H9 (cell line): ENCODE measurements around the gene CASP6. TPM values are rescaled to one million over a fixed set of nuclear protein-coding genes. Genes with fewer than 3 reads are reported as not detected.

Source experiments
- DNase-seq: peaks from one replicate; pipeline ENCODE4 v3.0.0-alpha.2; 2017
- H2AFZ ChIP-seq: one replicate; pipeline ENCODE4 v1.6.1; 2013; ENCODE audit warnings: mild to moderate bottlenecking, low read length, control low read depth, moderate library complexity
- H2AK5ac ChIP-seq: 2 replicates; pipeline ENCODE4 v1.6.1; 2013; ENCODE audit warnings: low read length, control low read depth, mixed read lengths; ENCODE audit not compliant: insufficient read length
- H2BK120ac ChIP-seq: one replicate; pipeline ENCODE4 v1.6.1; 2013; ENCODE audit warnings: low read depth, mild to moderate bottlenecking, low read length, control low read depth, inconsistent platforms; ENCODE audit not compliant: poor library complexity, severe bottlenecking
- H2BK12ac ChIP-seq: 2 replicates; pipeline ENCODE4 v1.6.1; 2013; ENCODE audit warnings: low read length, control low read depth, mixed read lengths, low read depth; ENCODE audit not compliant: insufficient read length
- H2BK15ac ChIP-seq: 2 replicates; pipeline ENCODE4 v1.6.1; 2013; ENCODE audit warnings: low read depth, low read length, control low read depth
- H2BK20ac ChIP-seq: one replicate; pipeline ENCODE4 v1.6.1; 2013; ENCODE audit warnings: low read depth, mild to moderate bottlenecking, low read length, control low read depth, inconsistent platforms; ENCODE audit not compliant: poor library complexity, severe bottlenecking
- H2BK5ac ChIP-seq: 2 replicates; pipeline ENCODE4 v1.6.1; 2013; ENCODE audit warnings: low read length, control low read depth, mixed read lengths; ENCODE audit not compliant: insufficient read length
- H3K14ac ChIP-seq: 2 replicates; pipeline ENCODE4 v1.6.1; 2013; ENCODE audit warnings: low read length, control low read depth; ENCODE audit not compliant: insufficient read depth
- H3K18ac ChIP-seq: 2 replicates; pipeline ENCODE4 v1.6.1; 2013; ENCODE audit warnings: low read depth, mild to moderate bottlenecking, mixed read lengths, low read length, control low read depth; ENCODE audit not compliant: insufficient read length
- H3K23ac ChIP-seq: 2 replicates; pipeline ENCODE4 v1.6.1; 2013; ENCODE audit warnings: low read length, control low read depth, mixed read lengths, low read depth; ENCODE audit not compliant: insufficient read length
- H3K23me2 ChIP-seq: 2 replicates; pipeline ENCODE4 v1.6.1; 2013; ENCODE audit warnings: low read depth, mild to moderate bottlenecking, mixed read lengths, low read length, control low read depth; ENCODE audit not compliant: insufficient read length, poor library complexity, severe bottlenecking
- H3K27ac ChIP-seq: 2 replicates; pipeline ENCODE4 v1.5.1; 2013; ENCODE audit warnings: low read length, control low read depth, mixed read lengths, low read depth; ENCODE audit not compliant: insufficient read length
- H3K27me3 ChIP-seq: 2 replicates; pipeline ENCODE4 v1.6.1; 2013; ENCODE audit warnings: low read length, control low read depth, inconsistent platforms; ENCODE audit not compliant: insufficient read depth
- H3K4ac ChIP-seq: 2 replicates; pipeline ENCODE4 v1.6.1; 2013; ENCODE audit warnings: low read depth, mild to moderate bottlenecking, control low read depth, inconsistent platforms, low read length, moderate library complexity
- H3K4me1 ChIP-seq: 2 replicates; pipeline ENCODE4 v1.6.1; 2013; ENCODE audit warnings: low read length, control low read depth, inconsistent platforms; ENCODE audit not compliant: insufficient read depth
- H3K4me2 ChIP-seq: 2 replicates; pipeline ENCODE4 v1.6.1; 2013; ENCODE audit warnings: low read length, control low read depth, mixed read lengths; ENCODE audit not compliant: insufficient read length, insufficient read depth
- H3K56ac ChIP-seq: 2 replicates; pipeline ENCODE4 v1.6.1; 2013; ENCODE audit warnings: low read depth, mild to moderate bottlenecking, mixed read lengths, low read length, control low read depth; ENCODE audit not compliant: insufficient read length
- H3K79me1 ChIP-seq: 2 replicates; pipeline ENCODE4 v1.6.1; 2013; ENCODE audit warnings: low read depth, mild to moderate bottlenecking, moderate library complexity, low read length, control low read depth, inconsistent platforms; ENCODE audit not compliant: insufficient read depth, poor library complexity, severe bottlenecking
- H3K79me2 ChIP-seq: 2 replicates; pipeline ENCODE4 v1.6.1; 2013; ENCODE audit warnings: low read length, control low read depth, inconsistent platforms; ENCODE audit not compliant: insufficient read depth
- H3K9ac ChIP-seq: 2 replicates; pipeline ENCODE4 v1.6.1; 2013; ENCODE audit warnings: low read length, control low read depth, mixed read lengths; ENCODE audit not compliant: insufficient read length; ENCODE audit errors: extremely low read depth
- H3K9me3 ChIP-seq: one replicate; pipeline ENCODE4 v1.6.1; 2013; ENCODE audit warnings: low read depth, low read length, inconsistent platforms; ENCODE audit not compliant: control insufficient read depth
- H3T11ph ChIP-seq: one replicate; pipeline ENCODE4 v1.6.1; 2013; ENCODE audit warnings: mild to moderate bottlenecking, low read length, control low read depth, inconsistent platforms
- H4K20me1 ChIP-seq: one replicate; pipeline ENCODE4 v1.6.1; 2013; ENCODE audit not compliant: control insufficient read depth, insufficient read length, insufficient read depth
- H4K5ac ChIP-seq: 2 replicates; pipeline ENCODE4 v1.6.1; 2013; ENCODE audit warnings: low read depth, mild to moderate bottlenecking, mixed read lengths, low read length, control low read depth; ENCODE audit not compliant: insufficient read length
- H4K8ac ChIP-seq: replicated peaks from 2 replicates; pipeline ENCODE4 v1.6.1; 2013; ENCODE audit warnings: low read length, control low read depth, mixed read lengths, low read depth; ENCODE audit not compliant: insufficient read length
- H4K91ac ChIP-seq: 2 replicates; pipeline ENCODE4 v1.6.1; 2013; ENCODE audit warnings: low read depth, mild to moderate bottlenecking, moderate library complexity, mixed read lengths, low read length, control low read depth; ENCODE audit not compliant: insufficient read length
- H3K27ac Mint-ChIP-seq, 3 experiments: 2 replicates in 2 of 3; 3 replicates in 1 of 3; pipeline ENCODE4 v1.8.0; 2020 to 2021; ENCODE audit warnings: mixed read lengths in 3 of 3, mild to moderate bottlenecking in 1 of 3, moderate library complexity in 1 of 3
- H3K27me3 Mint-ChIP-seq: 2 replicates; pipeline ENCODE4 v1.8.0; 2021; ENCODE audit warnings: low read depth, mild to moderate bottlenecking, moderate library complexity, mixed read lengths
- H3K36me3 Mint-ChIP-seq, 3 experiments: 2 replicates in 2 of 3; 3 replicates in 1 of 3; pipeline ENCODE4 v1.8.0; 2020 to 2021; ENCODE audit warnings: low read depth in 3 of 3, mixed read lengths in 3 of 3; ENCODE audit not compliant: insufficient read depth in 1 of 3
- H3K4me1 Mint-ChIP-seq, 2 experiments: 2 replicates each; pipeline ENCODE4 v1.8.0; 2020; ENCODE audit warnings: mixed read lengths in 2 of 2
- H3K4me3 Mint-ChIP-seq, 2 experiments: 2 replicates in 1 of 2; 3 replicates in 1 of 2; pipeline ENCODE4 v1.8.0; 2020 to 2021; ENCODE audit warnings: mild to moderate bottlenecking in 2 of 2, mixed read lengths in 2 of 2, moderate library complexity in 1 of 2
- H3K9me3 Mint-ChIP-seq, 2 experiments: 2 replicates in 1 of 2; 3 replicates in 1 of 2; pipeline ENCODE4 v1.8.0; 2020; ENCODE audit warnings: mild to moderate bottlenecking in 2 of 2, mixed read lengths in 2 of 2, moderate library complexity in 1 of 2
- CTCF ChIP-seq: fragments of 200-600 bp; sonication (generic); conservative IDR thresholded peaks from 3 replicates; pipeline ENCODE4 v1.8.0; 2021; ENCODE audit warnings: antibody characterized with exemption, mild to moderate bottlenecking
- WGBS: extraction: QIAGEN DNeasy Blood & Tissue Kit; methylation state at CpG from one replicate; pipeline ENCODE4 v1.1.7; 2013; ENCODE audit warnings: missing lambda C conversion rate, low lambda C conversion rate, mixed read lengths; ENCODE audit not compliant: insufficient read length; ENCODE audit errors: extremely low coverage; 5-methylcytosine and 5-hydroxymethylcytosine counted together
- total RNA-seq: library from RNA; stranded (reverse); gene quantifications from 2 replicates; pipeline ENCODE4 v1.2.1, GENCODE V29; 2021

CASP6 gene
- total RNA-seq, 1 experiment from 2014 or later: 25.2 TPM

- TF ChIP-seq CTCF: no peak
- H2BK120ac ChIP-seq: no peak overlapping the region
- H3K27ac ChIP-seq: no peak overlapping the region
- no peak overlapping the region for H2BK12ac ChIP-seq
- Mint-ChIP-seq H3K36me3 (no peaks in the 10 kb centered on the region), H3K4me1 (peaks cover 4 to 7% of the 10 kb centered on the region in 2 experiments; a peak in 2 of 4 replicates), H3K27me3 (no peaks in the 10 kb centered on the region; the same call in 1 of the 2 replicates), H3K9me3 (no peaks in the 10 kb centered on the region), H3K4me3 (no peak overlapping the region), H3K27ac (no peak overlapping the region)
- no peaks in the 10 kb centered on the region for H3K23me2 ChIP-seq
- H3K18ac ChIP-seq: no peak overlapping the region
- no peak overlapping the region for H2BK20ac ChIP-seq
- H2AK5ac ChIP-seq: no peak overlapping the region
- H4K8ac ChIP-seq: no peak overlapping the region
- H3K56ac ChIP-seq: no peak overlapping the region
- no peak for DNase-seq
- H3K79me1 ChIP-seq: no peaks in the 10 kb centered on the region
- WGBS: no CpG with 5 or more reads among the region's 7 CpGs
- H2AFZ ChIP-seq: no peak overlapping the region
- H3K79me2 ChIP-seq: no peaks in the 10 kb centered on the region
- H3K4me2 ChIP-seq: no peak overlapping the region
- H3K14ac ChIP-seq: no peak overlapping the region
- H3T11ph ChIP-seq: no peak overlapping the region
- H2BK15ac ChIP-seq: no peak overlapping the region
- no peaks in the 10 kb centered on the region for H3K4me1 ChIP-seq
- H3K4ac ChIP-seq: no peak overlapping the region
- H4K20me1 ChIP-seq: no peaks in the 10 kb centered on the region
- H3K9me3 ChIP-seq: no peaks in the 10 kb centered on the region
- H3K27me3 ChIP-seq: no peaks in the 10 kb centered on the region
- no peak overlapping the region for H4K5ac ChIP-seq
- H3K9ac ChIP-seq: no peak overlapping the region
- no peak overlapping the region for H4K91ac ChIP-seq
- H2BK5ac ChIP-seq: no peak overlapping the region
- H3K23ac ChIP-seq: no peak overlapping the region
These were observed 46.3 kb upstream of the CASP6 start for GRCh38 chr4:109749388-109750082.
